Central memory CD8-positive, alpha-beta T cell (primary cell): ENCODE data around the gene LIME1.
A peak's percentile ranks its signal among the peaks of the same experiment; 100 is the strongest.
"Not testable (repeated sequence)": the region's sequence is repeated elsewhere in the genome, so short reads cannot be mapped to it uniquely, and the experiment has no call there.

Experiments used
- ATAC-seq: fragments of 150-1000 bp; cut with Tn5 transposase; replicated peaks from 2 replicates; pipeline ENCODE4 v1.10.0; 2022; ENCODE audit warnings: mild to moderate bottlenecking, moderate FRiP score, moderate number of reproducible peaks; ENCODE audit not compliant: poor library complexity, severe bottlenecking; ENCODE audit errors: extremely low read depth
- DNase-seq, 2 donors: peaks; one replicate each; pipeline ENCODE4 v3.0.0; 2021; ENCODE audit warnings: low spot score in 2 of 2
- H3K27ac Mint-ChIP-seq: one replicate; pipeline ENCODE4 v1.8.0; 2022; ENCODE audit warnings: low read depth, mild to moderate bottlenecking, moderate library complexity, mixed read lengths
- H3K27me3 Mint-ChIP-seq: one replicate; pipeline ENCODE4 v1.8.0; 2022; ENCODE audit warnings: mixed read lengths
- H3K36me3 Mint-ChIP-seq: one replicate; pipeline ENCODE4 v1.8.0; 2022; ENCODE audit warnings: mild to moderate bottlenecking, moderate library complexity, mixed read lengths; ENCODE audit not compliant: insufficient read depth
- H3K4me1 Mint-ChIP-seq: one replicate; pipeline ENCODE4 v1.8.0; 2022; ENCODE audit warnings: mixed read lengths
- H3K4me3 Mint-ChIP-seq: one replicate; pipeline ENCODE4 v1.8.0; 2022; ENCODE audit warnings: mild to moderate bottlenecking, moderate library complexity, mixed read lengths
- H3K9me3 Mint-ChIP-seq: one replicate; pipeline ENCODE4 v1.8.0; 2022; ENCODE audit warnings: mixed read lengths

Gene LIME1

DNA sequence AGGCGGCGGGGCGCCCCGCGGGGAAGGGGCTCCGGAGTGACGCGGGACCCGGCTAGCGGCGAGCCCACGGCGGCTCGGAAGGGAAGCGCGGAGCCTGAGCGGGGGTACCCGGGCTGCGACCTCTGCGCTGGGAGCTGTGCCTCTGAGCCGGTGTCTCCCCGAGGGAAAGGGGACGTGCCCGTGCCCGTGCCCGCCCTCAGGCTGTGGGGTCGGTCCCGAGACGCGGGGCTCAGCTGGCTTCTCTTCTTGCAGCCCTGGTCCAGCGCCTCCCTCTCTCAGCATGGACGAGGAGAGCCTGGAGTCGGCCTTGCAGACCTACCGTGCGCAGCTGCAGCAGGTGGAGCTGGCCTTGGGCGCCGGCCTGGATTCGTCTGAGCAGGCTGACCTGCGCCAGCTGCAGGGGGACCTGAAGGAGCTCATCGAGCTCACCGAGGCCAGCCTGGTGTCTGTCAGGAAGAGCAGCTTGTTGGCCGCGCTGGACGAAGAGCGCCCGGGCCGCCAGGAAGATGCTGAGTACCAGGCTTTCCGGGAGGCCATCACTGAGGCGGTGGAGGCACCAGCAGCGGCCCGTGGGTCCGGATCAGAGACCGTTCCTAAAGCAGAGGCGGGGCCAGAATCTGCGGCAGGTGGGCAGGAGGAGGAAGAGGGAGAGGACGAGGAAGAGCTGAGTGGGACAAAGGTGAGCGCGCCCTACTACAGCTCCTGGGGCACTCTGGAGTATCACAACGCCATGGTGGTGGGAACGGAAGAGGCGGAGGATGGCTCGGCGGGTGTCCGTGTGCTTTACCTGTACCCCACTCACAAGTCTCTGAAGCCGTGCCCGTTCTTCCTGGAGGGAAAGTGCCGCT lies 27.9 kb upstream of the LIME1 start:
- ATAC-seq (peak; percentile 27), DNase-seq (peak in 1 of 2 donors; percentile 13)
- Mint-ChIP-seq H3K27ac (peak overlapping the region; percentile 32), H3K27me3 (no peaks in the 10 kb centered on the region), H3K36me3 (peaks cover 58% of the 10 kb centered on the region), H3K9me3 (no peaks in the 10 kb centered on the region), H3K4me3 (peak overlapping the region; percentile 84), H3K4me1 (peaks cover 48% of the 10 kb centered on the region)

- H3K9me3 Mint-ChIP-seq: no peaks in the 10 kb centered on the region
- no peak overlapping the region for H3K27ac Mint-ChIP-seq
- H3K4me3 Mint-ChIP-seq: peak overlapping the region; percentile 84
- H3K36me3 Mint-ChIP-seq: peaks cover 60% of the 10 kb centered on the region
- ATAC-seq (no peak), DNase-seq (no peak)
- H3K4me1 Mint-ChIP-seq: peaks cover 48% of the 10 kb centered on the region
- H3K27me3 Mint-ChIP-seq: no peaks in the 10 kb centered on the region
Observed at GRCh38 chr20:63709149-63709527, 27.3 kb upstream of the LIME1 start.

GRCh38 chr20:63711085-63711645 lies 25.3 kb upstream of the LIME1 start:
- no peak for DNase-seq
- peaks cover 48% of the 10 kb centered on the region for H3K4me1 Mint-ChIP-seq
- H3K9me3 Mint-ChIP-seq: no peaks in the 10 kb centered on the region
- H3K36me3 Mint-ChIP-seq: peaks cover 66% of the 10 kb centered on the region
- no peak for ATAC-seq
- H3K4me3 Mint-ChIP-seq: no peak overlapping the region
- H3K27me3 Mint-ChIP-seq: no peaks in the 10 kb centered on the region
- no peak overlapping the region for H3K27ac Mint-ChIP-seq

- no peak for DNase-seq
- peak overlapping the region; percentile 50 for H3K27ac Mint-ChIP-seq
- H3K27me3 Mint-ChIP-seq: no peaks in the 10 kb centered on the region
- H3K36me3 Mint-ChIP-seq: peaks cover 70% of the 10 kb centered on the region
- ATAC-seq: no peak
- peaks cover 48% of the 10 kb centered on the region for H3K4me1 Mint-ChIP-seq
- no peaks in the 10 kb centered on the region for H3K9me3 Mint-ChIP-seq
- no peak overlapping the region for H3K4me3 Mint-ChIP-seq
Observed at GRCh38 chr20:63712191-63712590, 24.3 kb upstream of the LIME1 start.

- Mint-ChIP-seq H3K4me3 (no peak overlapping the region), H3K36me3 (peaks cover 79% of the 10 kb centered on the region), H3K27me3 (no peaks in the 10 kb centered on the region), H3K27ac (no peak overlapping the region), H3K9me3 (peaks cover 6% of the 10 kb centered on the region), H3K4me1 (peaks cover 48% of the 10 kb centered on the region)
- ATAC-seq (no peak), DNase-seq (no peak)
Observed at GRCh38 chr20:63714858-63715257, 21.6 kb upstream of the LIME1 start.

DNA sequence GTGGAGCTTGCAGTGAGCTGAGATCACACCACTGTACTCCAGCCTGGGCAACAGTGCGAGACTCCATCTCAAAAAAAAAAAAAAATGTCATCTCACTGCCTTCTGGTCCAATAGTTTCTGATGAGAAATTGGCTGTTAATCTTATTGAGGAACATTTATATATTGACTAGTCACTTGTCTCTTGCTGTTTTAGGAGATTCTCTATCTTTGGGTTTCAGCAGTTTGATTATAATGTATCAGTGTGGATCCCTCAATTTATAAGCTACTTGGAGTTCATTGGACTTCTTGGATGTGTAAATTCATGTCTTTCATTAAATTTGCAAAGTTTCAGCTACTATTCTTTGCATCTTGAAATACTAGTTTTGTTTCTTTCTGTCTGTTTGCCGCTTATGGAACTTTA lies 17.5 kb upstream of the LIME1 start:
- peak overlapping the region; percentile 72 for H3K27ac Mint-ChIP-seq
- no peak overlapping the region for H3K4me3 Mint-ChIP-seq
- peaks cover 64% of the 10 kb centered on the region for H3K36me3 Mint-ChIP-seq
- peaks cover 42% of the 10 kb centered on the region for H3K4me1 Mint-ChIP-seq
- H3K9me3 Mint-ChIP-seq: peaks cover 6% of the 10 kb centered on the region
- H3K27me3 Mint-ChIP-seq: no peaks in the 10 kb centered on the region
- DNase-seq (no peak), ATAC-seq (no peak)

GRCh38 chr20:63722967-63723622 lies 13.4 kb upstream of the LIME1 start:
- not testable (repeated sequence) for H3K4me3 Mint-ChIP-seq, ATAC-seq, DNase-seq, H3K27me3 Mint-ChIP-seq, H3K27ac Mint-ChIP-seq
- Mint-ChIP-seq H3K9me3 (peaks cover 11% of the 10 kb centered on the region), H3K4me1 (peaks cover 27% of the 10 kb centered on the region), H3K36me3 (peaks cover 41% of the 10 kb centered on the region)

- H3K4me3 Mint-ChIP-seq, H3K9me3 Mint-ChIP-seq, ATAC-seq, DNase-seq, H3K27me3 Mint-ChIP-seq, H3K27ac Mint-ChIP-seq: not testable (repeated sequence)
- H3K4me1 Mint-ChIP-seq: peaks cover 26% of the 10 kb centered on the region
- peaks cover 27% of the 10 kb centered on the region for H3K36me3 Mint-ChIP-seq
Observed at GRCh38 chr20:63730189-63730733, 6.2 kb upstream of the LIME1 start.

- Mint-ChIP-seq H3K4me3 (no peak overlapping the region), H3K27me3 (no peaks in the 10 kb centered on the region), H3K9me3 (no peaks in the 10 kb centered on the region), H3K4me1 (peaks cover 37% of the 10 kb centered on the region), H3K27ac (no peak overlapping the region), H3K36me3 (peaks cover 31% of the 10 kb centered on the region)
- DNase-seq (no peak), ATAC-seq (no peak)
Observed at GRCh38 chr20:63731410-63731809, 5.1 kb upstream of the LIME1 start.

GRCh38 chr20:63732118-63733095 lies 4.1 kb upstream of the LIME1 start:
- no peak overlapping the region for H3K27ac Mint-ChIP-seq
- H3K4me3 Mint-ChIP-seq: no peak overlapping the region
- peaks cover 31% of the 10 kb centered on the region for H3K4me1 Mint-ChIP-seq
- no peaks in the 10 kb centered on the region for H3K27me3 Mint-ChIP-seq
- no peak for DNase-seq
- no peaks in the 10 kb centered on the region for H3K9me3 Mint-ChIP-seq
- ATAC-seq: no peak
- H3K36me3 Mint-ChIP-seq: peaks cover 38% of the 10 kb centered on the region

GRCh38 chr20:63733117-63733516 lies 3.3 kb upstream of the LIME1 start:
- Mint-ChIP-seq H3K27me3 (no peaks in the 10 kb centered on the region), H3K4me3 (no peak overlapping the region), H3K27ac (peak overlapping the region; percentile 61), H3K4me1 (peaks cover 31% of the 10 kb centered on the region), H3K36me3 (peaks cover 37% of the 10 kb centered on the region), H3K9me3 (no peaks in the 10 kb centered on the region)
- DNase-seq: no peak
- no peak for ATAC-seq

- Mint-ChIP-seq H3K9me3 (no peaks in the 10 kb centered on the region), H3K27ac (peak overlapping the region; percentile 61)
Observed at GRCh38 chr20:63733579-63734081, 2.8 kb upstream of the LIME1 start.

More at GRCh38 chr20:63733579-63734081, 2.8 kb upstream of the LIME1 start:
- peaks cover 26% of the 10 kb centered on the region for H3K4me1 Mint-ChIP-seq
- peaks cover 36% of the 10 kb centered on the region for H3K36me3 Mint-ChIP-seq
- no peaks in the 10 kb centered on the region for H3K27me3 Mint-ChIP-seq
- ATAC-seq: no peak
- peak overlapping the region; percentile 35 for H3K4me3 Mint-ChIP-seq
- no peak for DNase-seq
